Thyroid gland (tissue), 4 donors: ENCODE measurements around the gene MEGF6. TPM values are rescaled to one million over a fixed set of nuclear protein-coding genes. Genes with fewer than 3 reads are reported as not detected.

ENCODE experiments used
- DNase-seq, 2 donors: peaks; one replicate each; pipeline ENCODE4 v3.0.0-alpha.2; 2019
- H3K27ac ChIP-seq, 3 donors: fragments of 200-600 bp; sonication (generic); 1 replicate in 2 of 3; 2 replicates in 1 of 3; pipeline ENCODE4 v1.5.1; 2016 to 2019; ENCODE audit warnings: mild to moderate bottlenecking in 1 of 3, moderate library complexity in 1 of 3
- H3K27me3 ChIP-seq: fragments of 200-600 bp; sonication (generic); one replicate; pipeline ENCODE4 v1.5.1; 2019
- H3K36me3 ChIP-seq, 2 donors: fragments of 200-600 bp; sonication (generic); one replicate each; pipeline ENCODE4 v1.5.1; 2016 to 2019
- H3K4me1 ChIP-seq, 2 donors: fragments of 200-600 bp; sonication (generic); one replicate each; pipeline ENCODE4 v1.5.1; 2017 to 2019
- H3K4me3 ChIP-seq, 3 donors: fragments of 200-600 bp; sonication (generic); replicated peaks in 1 of 3; 1 replicate in 2 of 3; 2 replicates in 1 of 3; pipeline ENCODE4 v1.5.1; 2016; ENCODE audit warnings: mild to moderate bottlenecking in 1 of 3
- H3K9me3 ChIP-seq: fragments of 200-600 bp; sonication (generic); one replicate; pipeline ENCODE4 v1.5.1; 2017
- CTCF ChIP-seq, 6 experiments: fragments of 200-600 bp in 3 of 6; fragments of 450-650 bp in 3 of 6; sonication (generic) in 3 of 6; IDR thresholded peaks; one replicate each; pipeline ENCODE4 v1.5.1; 2016 to 2019; ENCODE audit warnings: antibody characterized with exemption in 6 of 6, mild to moderate bottlenecking in 2 of 6, inconsistent platforms in 1 of 6, moderate library complexity in 1 of 6
- POLR2A ChIP-seq, 2 donors: fragments of 450-650 bp; IDR thresholded peaks; one replicate each; pipeline ENCODE4 v1.6.1; 2017; ENCODE audit warnings: antibody characterized with exemption in 2 of 2, mild to moderate bottlenecking in 2 of 2, moderate library complexity in 1 of 2
- WGBS, 2 donors: methylation state at CpG; one replicate each; pipeline ENCODE4 v1.1.5; 2017; 5-methylcytosine and 5-hydroxymethylcytosine counted together
- intact Hi-C: fragments of 100-400 bp; cut with DNase I; formaldehyde crosslinking; loops from one replicate; pipeline ENCODE4 v1.15.1; 2023
- total RNA-seq, 4 donors: library from RNA; depleted of rRNA; stranded (reverse); fragments of >200 nt; gene quantifications; one replicate each; pipeline ENCODE4 v1.2.3, GENCODE V29; 2016

MEGF6 gene
- total RNA-seq, 4 donors from 2014 or later: 9.4 to 25.8 (median 21.8) TPM

- Histone ChIP-seq H3K9me3 (no peaks in the 10 kb centered on the region), H3K27me3 (no peaks in the 10 kb centered on the region), H3K4me1 (no peaks in the 10 kb centered on the region), H3K4me3 (no peak overlapping the region), H3K36me3 (peaks cover 0 to 7% of the 10 kb centered on the region in 2 donors), H3K27ac (no peak overlapping the region)
- intact Hi-C loops: no loop called here
- no peak for TF ChIP-seq POLR2A (IDR thresholded peaks at IDR 0.05)
- no peak for TF ChIP-seq CTCF (IDR thresholded peaks at IDR 0.05)
- DNase-seq: no peak
- 78 to 92% methylated on average over 5 to 11 of the region's 20 CpGs for WGBS, 2 donors
These were observed 137.9 kb downstream of the MEGF6 start for GRCh38 chr1:3473381-3473844.

GRCh38 chr1:3472906-3473305 lies 138.4 kb downstream of the MEGF6 start:
- H3K27ac ChIP-seq: no peak overlapping the region
- 93% methylated on average over 12 of the region's 17 CpGs; no CpG with 5 or more reads in 1 of the 2 donors for WGBS, 2 donors
- H3K4me1 ChIP-seq: no peaks in the 10 kb centered on the region
- H3K9me3 ChIP-seq: no peaks in the 10 kb centered on the region
- H3K4me3 ChIP-seq: no peak overlapping the region
- no peak for DNase-seq
- intact Hi-C loops: no loop called here
- no peaks in the 10 kb centered on the region for H3K27me3 ChIP-seq
- peaks cover 0 to 7% of the 10 kb centered on the region in 2 donors for H3K36me3 ChIP-seq
- TF ChIP-seq POLR2A (IDR thresholded peaks at IDR 0.05) (no peak), CTCF (IDR thresholded peaks at IDR 0.05) (no peak)

- no peak for DNase-seq
- WGBS, 2 donors: 67 to 92% methylated on average over 3 to 13 of the region's 25 CpGs
- Histone ChIP-seq H3K36me3 (peaks cover 0 to 7% of the 10 kb centered on the region in 2 donors), H3K27me3 (no peaks in the 10 kb centered on the region), H3K4me1 (no peaks in the 10 kb centered on the region), H3K27ac (no peak overlapping the region), H3K9me3 (no peaks in the 10 kb centered on the region), H3K4me3 (no peak overlapping the region)
- intact Hi-C loops: no loop called here
- TF ChIP-seq POLR2A (IDR thresholded peaks at IDR 0.05) (no peak), CTCF (IDR thresholded peaks at IDR 0.05) (no peak)
These were observed 139.0 kb downstream of the MEGF6 start for GRCh38 chr1:3472088-3472850.

GRCh38 chr1:3471356-3472087 lies 139.8 kb downstream of the MEGF6 start:
- WGBS, 2 donors: 66 to 79% methylated on average over 10 to 13 of the region's 25 CpGs
- no peaks in the 10 kb centered on the region for H3K27me3 ChIP-seq
- H3K4me1 ChIP-seq: no peaks in the 10 kb centered on the region
- H3K36me3 ChIP-seq: peaks cover 0 to 7% of the 10 kb centered on the region in 2 donors
- H3K4me3 ChIP-seq: no peak overlapping the region
- DNase-seq: no peak
- TF ChIP-seq CTCF (IDR thresholded peaks at IDR 0.05): no peak
- TF ChIP-seq POLR2A (IDR thresholded peaks at IDR 0.05): no peak
- no peaks in the 10 kb centered on the region for H3K9me3 ChIP-seq
- H3K27ac ChIP-seq: no peak overlapping the region
- intact Hi-C loops: no loop called here
